HFF-Myc (cell line): ENCODE measurements around the gene RBM18.
A peak's percentile ranks its signal among the peaks of the same experiment; 100 is the strongest.

Experiments
- DNase-seq: peaks from one replicate; pipeline ENCODE4 v3.0.0-alpha.2; 2011; ENCODE audit warnings: low read depth; ENCODE audit errors: extremely low read depth
- H3K4me3 ChIP-seq: replicated peaks from 2 replicates; pipeline ENCODE4 v1.5.1; 2011; ENCODE audit warnings: low read depth, mild to moderate bottlenecking, control low read depth, low read length
- TF ChIP-seq, protein P1 (sequence below): IDR thresholded peaks from 2 replicates; pipeline ENCODE4 v1.5.1; 2012; ENCODE audit warnings: mild to moderate bottlenecking, low read depth, low read length, control low read depth; ENCODE audit errors: missing control alignments

RBM18 gene, protein sequence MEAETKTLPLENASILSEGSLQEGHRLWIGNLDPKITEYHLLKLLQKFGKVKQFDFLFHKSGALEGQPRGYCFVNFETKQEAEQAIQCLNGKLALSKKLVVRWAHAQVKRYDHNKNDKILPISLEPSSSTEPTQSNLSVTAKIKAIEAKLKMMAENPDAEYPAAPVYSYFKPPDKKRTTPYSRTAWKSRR

DNA sequence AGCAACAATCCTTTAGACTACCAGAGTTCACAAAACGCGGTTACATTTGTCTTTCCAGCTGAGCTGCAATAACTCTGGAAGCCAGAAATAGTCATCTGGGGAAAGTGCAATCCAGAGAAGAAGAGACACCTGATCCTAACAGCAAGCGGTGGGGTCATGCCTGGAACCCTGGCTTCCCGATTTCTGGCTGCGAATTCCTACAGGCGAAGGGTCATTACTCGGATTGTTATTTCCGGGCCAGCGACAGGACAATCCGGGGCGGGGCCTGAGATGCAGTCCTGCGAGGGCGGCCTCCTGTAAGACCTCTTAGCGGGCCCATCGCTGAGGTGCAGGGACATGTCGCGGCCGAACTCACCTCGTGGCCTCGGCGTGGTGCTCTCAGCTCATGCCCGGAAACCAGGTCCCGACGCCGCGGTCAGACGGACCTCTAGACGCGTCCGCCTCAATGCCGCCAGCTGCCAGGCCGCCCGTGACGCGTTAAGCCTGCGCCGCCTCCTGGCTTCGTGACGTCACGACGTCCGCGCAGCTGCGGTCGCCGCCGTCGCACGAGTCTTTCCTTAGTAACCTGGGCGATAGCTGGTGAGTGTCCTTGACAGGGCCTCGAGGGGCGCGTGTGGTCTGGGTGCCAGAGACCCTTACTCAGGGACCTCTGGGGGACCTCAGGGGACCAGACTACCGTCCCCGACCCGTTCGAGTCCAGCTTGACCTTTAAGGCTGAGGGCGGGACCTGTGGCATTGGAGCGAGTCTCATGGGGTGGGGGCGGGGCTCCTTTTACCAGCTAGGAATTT lies at the start of gene RBM18, which contains the start of gene MRRF:
TSS of gene RBM18 (minus strand) at position 481 of the 789 bp plus-strand sequence. CDS start 3,348 bp downstream, outside the sequence.
TSS of gene MRRF (plus strand) at position 523 of the 789 bp plus-strand sequence. CDS start 6,010 bp downstream, outside the sequence.
- TF ChIP-seq, protein P1, sequence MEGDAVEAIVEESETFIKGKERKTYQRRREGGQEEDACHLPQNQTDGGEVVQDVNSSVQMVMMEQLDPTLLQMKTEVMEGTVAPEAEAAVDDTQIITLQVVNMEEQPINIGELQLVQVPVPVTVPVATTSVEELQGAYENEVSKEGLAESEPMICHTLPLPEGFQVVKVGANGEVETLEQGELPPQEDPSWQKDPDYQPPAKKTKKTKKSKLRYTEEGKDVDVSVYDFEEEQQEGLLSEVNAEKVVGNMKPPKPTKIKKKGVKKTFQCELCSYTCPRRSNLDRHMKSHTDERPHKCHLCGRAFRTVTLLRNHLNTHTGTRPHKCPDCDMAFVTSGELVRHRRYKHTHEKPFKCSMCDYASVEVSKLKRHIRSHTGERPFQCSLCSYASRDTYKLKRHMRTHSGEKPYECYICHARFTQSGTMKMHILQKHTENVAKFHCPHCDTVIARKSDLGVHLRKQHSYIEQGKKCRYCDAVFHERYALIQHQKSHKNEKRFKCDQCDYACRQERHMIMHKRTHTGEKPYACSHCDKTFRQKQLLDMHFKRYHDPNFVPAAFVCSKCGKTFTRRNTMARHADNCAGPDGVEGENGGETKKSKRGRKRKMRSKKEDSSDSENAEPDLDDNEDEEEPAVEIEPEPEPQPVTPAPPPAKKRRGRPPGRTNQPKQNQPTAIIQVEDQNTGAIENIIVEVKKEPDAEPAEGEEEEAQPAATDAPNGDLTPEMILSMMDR = no peak
- H3K4me3 ChIP-seq = peak within 1 kb of the TSS; percentile 80
- peak; percentile 61 for DNase-seq

DNA sequence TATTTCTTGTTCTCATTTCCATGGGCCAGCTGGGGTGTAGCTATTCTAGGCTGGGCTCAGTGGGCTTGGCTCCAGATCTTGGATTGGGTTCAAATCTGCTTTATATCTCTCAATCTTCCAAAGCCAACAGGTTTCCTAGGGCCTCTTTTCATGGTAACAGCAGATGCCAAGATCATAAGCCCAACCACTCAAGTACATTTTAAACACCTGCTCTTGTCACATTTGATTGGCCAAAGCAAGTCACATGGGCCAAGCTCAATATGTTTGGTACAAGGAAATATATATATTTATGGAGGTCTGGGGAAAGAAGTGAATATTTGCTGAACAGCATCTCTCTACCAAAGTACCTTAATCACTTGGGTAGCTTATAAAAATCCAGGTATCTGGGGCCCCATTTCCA lies 49.5 kb upstream of the RBM18 start:
- TF ChIP-seq, protein P1 = no peak
- no peak overlapping the region for H3K4me3 ChIP-seq
- no peak for DNase-seq

DNA sequence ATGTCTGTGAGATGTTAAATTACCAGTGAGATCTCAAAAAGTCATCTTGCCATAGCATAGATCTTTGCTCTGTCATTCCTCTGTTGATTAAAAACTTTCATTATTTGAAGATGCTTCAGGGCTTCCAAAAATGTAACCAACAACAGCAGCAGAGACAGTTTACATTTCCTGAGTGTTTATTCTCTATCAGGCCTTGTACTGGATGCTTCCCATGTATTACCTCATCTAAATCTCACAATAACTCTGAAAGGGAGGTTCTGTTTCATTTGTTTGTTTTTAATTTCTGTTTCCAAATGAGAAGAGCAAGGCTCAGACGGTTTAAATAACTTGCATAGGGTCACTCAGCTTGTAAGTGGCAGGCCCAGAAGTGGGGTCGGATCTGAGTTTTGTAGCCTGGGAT lies 45.2 kb upstream of the RBM18 start:
- no peak overlapping the region for H3K4me3 ChIP-seq
- no peak for DNase-seq
- TF ChIP-seq, protein P1 = no peak

DNA sequence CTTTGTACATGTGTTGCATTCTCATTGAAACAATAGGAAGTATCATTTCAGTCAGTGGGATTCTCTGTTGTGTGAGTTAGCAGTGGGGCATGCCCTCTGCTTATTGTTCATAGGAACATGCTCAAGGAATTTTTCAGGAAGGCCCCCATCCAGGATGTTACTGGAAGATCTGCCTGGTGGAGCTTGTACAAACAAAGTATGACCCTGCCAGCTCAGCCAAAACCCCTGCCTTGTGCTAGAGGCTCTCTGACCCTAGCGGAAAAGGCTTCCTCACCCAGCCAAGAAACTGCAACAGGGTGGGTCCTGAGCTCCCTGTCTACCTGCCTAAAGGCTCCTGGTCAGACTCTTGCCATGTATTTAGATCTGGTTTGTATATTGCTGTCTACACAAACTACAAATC lies 43.3 kb upstream of the RBM18 start:
- no peak for DNase-seq
- H3K4me3 ChIP-seq = no peak overlapping the region
- TF ChIP-seq, protein P1 = no peak

DNA sequence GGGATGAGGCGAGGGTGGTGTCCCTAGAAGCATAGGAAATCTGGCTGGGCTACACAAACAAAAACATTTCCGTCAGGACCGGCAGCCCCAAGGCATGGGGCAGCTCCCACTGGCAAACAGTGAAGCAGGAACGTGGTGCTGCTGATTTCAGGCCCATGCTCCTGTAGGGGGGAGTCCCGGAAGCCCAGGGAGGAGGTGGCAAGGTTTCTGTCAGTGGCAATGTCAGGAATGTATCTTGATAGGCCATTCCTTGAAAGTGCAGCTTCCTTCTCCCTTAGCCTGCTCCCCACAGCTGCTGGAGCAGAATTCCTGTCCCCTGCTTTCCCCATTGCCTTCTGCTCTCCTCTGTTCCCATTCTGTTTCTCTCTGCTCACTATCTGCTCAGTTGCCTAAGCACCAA lies 42.4 kb upstream of the RBM18 start:
- no peak overlapping the region for H3K4me3 ChIP-seq
- DNase-seq = no peak
- TF ChIP-seq, protein P1 = no peak

DNA sequence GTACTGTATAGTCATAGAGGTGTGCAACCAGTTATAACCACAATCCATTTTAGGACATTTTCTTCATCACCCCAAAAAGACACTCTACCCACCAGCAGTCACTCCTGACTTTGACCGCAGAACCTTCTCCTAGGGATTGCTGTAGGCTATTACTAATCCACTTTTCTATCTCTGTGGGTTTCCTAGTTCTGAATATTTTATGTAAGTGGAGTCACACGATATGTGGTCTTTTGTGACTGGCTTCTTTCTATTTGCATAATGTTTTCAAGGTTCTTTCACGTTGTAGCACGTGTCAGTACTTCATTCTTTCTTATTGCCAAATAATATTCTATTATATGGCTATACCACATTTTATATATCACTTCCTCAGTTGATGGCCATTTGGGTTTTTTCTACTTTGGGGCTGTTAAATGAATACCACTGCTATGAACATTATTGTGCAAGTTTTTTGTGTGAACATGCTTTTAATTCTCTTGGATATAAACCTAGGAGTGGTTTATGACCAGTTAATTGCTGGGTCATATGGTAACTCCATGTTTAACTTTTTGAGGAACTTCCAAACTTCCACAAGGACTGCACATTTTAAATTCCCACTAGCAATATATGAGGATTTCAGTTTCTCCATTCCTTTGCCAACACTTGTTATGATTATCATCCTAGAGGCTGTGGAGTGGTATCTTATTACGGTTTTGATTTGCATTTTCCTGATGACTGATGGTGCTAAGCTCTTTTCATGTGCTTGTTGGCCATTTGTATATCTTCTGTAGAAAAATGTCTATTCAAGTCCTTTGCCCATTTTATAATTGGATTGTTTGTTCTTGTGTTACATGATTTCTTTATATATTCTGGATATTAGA lies 37.8 kb upstream of the RBM18 start:
- DNase-seq = no peak
- TF ChIP-seq, protein P1 = no peak

More for the DNA sequence above, 37.8 kb upstream of the RBM18 start:
- H3K4me3 ChIP-seq = no peak overlapping the region
